ENCODE results near the gene RNU6-9. TPM values are rescaled to one million over a fixed set of nuclear protein-coding genes. Genes with fewer than 3 reads are reported as not detected.

The RNU6-9 gene
- total and polyA plus RNA-seq, 2 of the 13 experiments (the other 11 are each of a cell fraction or from before 2014, with no cell fraction given), result under 0.01 TPM; not detected in 1

GRCh38 chr19:934865-935479 is 41.7 kb downstream of the RNU6-9 start (continued):
- TF ChIP-seq ARID3A (IDR thresholded peaks at IDR 0.05; ENCODE audit: low read depth, low read length), result no peak
- no peak for TF ChIP-seq JARID2 (CRISPR knock-in tag; IDR thresholded peaks at IDR 0.05; ENCODE audit: insufficient replicate concordance)
- TF ChIP-seq SPEN (CRISPR knock-in tag; IDR thresholded peaks at IDR 0.05; ENCODE audit: low read depth), result peak; percentile 89
- no peak for TF ChIP-seq ZNF652 (CRISPR knock-in tag; IDR thresholded peaks at IDR 0.05; ENCODE audit: borderline replicate concordance, low read depth)
- TF ChIP-seq, protein P1, sequence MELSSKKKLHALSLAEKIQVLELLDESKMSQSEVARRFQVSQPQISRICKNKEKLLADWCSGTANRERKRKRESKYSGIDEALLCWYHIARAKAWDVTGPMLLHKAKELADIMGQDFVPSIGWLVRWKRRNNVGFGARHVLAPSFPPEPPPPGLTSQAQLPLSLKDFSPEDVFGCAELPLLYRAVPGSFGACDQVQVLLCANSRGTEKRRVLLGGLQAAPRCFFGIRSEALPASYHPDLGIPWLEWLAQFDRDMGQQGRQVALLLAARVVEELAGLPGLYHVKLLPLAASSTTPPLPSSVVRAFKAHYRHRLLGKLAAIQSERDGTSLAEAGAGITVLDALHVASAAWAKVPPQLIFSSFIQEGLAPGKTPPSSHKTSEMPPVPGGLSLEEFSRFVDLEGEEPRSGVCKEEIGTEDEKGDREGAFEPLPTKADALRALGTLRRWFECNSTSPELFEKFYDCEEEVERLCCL (CRISPR knock-in tag; IDR thresholded peaks at IDR 0.05; ENCODE audit: borderline replicate concordance), result no peak
- TF ChIP-seq SNRNP70 (IDR thresholded peaks at IDR 0.05; ENCODE audit: low read depth, low read length), result no peak
- TF ChIP-seq FOXK2 (IDR thresholded peaks at IDR 0.05), result peak; percentile 89
- TF ChIP-seq CBFB (CRISPR knock-in tag; IDR thresholded peaks at IDR 0.05), result peak; percentile 92
- TF ChIP-seq FLYWCH1 (CRISPR knock-in tag; IDR thresholded peaks at IDR 0.05), result no peak
- TF ChIP-seq NFKBIZ (CRISPR knock-in tag; IDR thresholded peaks at IDR 0.05), result peak; percentile 82; the same call in 1 of the 2 replicates
- no peak for TF ChIP-seq PAF1 (CRISPR knock-in tag; IDR thresholded peaks at IDR 0.05)
- TF ChIP-seq, protein P2, sequence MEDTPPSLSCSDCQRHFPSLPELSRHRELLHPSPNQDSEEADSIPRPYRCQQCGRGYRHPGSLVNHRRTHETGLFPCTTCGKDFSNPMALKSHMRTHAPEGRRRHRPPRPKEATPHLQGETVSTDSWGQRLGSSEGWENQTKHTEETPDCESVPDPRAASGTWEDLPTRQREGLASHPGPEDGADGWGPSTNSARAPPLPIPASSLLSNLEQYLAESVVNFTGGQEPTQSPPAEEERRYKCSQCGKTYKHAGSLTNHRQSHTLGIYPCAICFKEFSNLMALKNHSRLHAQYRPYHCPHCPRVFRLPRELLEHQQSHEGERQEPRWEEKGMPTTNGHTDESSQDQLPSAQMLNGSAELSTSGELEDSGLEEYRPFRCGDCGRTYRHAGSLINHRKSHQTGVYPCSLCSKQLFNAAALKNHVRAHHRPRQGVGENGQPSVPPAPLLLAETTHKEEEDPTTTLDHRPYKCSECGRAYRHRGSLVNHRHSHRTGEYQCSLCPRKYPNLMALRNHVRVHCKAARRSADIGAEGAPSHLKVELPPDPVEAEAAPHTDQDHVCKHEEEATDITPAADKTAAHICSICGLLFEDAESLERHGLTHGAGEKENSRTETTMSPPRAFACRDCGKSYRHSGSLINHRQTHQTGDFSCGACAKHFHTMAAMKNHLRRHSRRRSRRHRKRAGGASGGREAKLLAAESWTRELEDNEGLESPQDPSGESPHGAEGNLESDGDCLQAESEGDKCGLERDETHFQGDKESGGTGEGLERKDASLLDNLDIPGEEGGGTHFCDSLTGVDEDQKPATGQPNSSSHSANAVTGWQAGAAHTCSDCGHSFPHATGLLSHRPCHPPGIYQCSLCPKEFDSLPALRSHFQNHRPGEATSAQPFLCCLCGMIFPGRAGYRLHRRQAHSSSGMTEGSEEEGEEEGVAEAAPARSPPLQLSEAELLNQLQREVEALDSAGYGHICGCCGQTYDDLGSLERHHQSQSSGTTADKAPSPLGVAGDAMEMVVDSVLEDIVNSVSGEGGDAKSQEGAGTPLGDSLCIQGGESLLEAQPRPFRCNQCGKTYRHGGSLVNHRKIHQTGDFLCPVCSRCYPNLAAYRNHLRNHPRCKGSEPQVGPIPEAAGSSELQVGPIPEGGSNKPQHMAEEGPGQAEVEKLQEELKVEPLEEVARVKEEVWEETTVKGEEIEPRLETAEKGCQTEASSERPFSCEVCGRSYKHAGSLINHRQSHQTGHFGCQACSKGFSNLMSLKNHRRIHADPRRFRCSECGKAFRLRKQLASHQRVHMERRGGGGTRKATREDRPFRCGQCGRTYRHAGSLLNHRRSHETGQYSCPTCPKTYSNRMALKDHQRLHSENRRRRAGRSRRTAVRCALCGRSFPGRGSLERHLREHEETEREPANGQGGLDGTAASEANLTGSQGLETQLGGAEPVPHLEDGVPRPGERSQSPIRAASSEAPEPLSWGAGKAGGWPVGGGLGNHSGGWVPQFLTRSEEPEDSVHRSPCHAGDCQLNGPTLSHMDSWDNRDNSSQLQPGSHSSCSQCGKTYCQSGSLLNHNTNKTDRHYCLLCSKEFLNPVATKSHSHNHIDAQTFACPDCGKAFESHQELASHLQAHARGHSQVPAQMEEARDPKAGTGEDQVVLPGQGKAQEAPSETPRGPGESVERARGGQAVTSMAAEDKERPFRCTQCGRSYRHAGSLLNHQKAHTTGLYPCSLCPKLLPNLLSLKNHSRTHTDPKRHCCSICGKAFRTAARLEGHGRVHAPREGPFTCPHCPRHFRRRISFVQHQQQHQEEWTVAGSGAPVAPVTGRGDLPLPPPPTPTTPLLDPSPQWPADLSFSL (CRISPR knock-in tag; IDR thresholded peaks at IDR 0.05), result no peak
- TF ChIP-seq, protein P3, sequence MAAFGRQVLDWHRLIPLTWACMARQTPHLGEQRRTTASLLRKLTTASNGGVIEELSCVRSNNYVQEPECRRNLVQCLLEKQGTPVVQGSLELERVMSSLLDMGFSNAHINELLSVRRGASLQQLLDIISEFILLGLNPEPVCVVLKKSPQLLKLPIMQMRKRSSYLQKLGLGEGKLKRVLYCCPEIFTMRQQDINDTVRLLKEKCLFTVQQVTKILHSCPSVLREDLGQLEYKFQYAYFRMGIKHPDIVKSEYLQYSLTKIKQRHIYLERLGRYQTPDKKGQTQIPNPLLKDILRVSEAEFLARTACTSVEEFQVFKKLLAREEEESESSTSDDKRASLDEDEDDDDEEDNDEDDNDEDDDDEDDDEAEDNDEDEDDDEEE (CRISPR knock-in tag; IDR thresholded peaks at IDR 0.05), result peak; percentile 65; the same call in 1 of the 2 replicates
- peak; percentile 14; the same call in 1 of the 2 replicates for TF ChIP-seq JUND (CRISPR knock-in tag; IDR thresholded peaks at IDR 0.05)
- TF ChIP-seq ARNT2 (CRISPR knock-in tag; IDR thresholded peaks at IDR 0.05; ENCODE audit: low read depth), result peak; percentile 94; the same call in 1 of the 2 replicates

All from HepG2 (cell line).